Middle frontal gyrus (tissue), 1 donor: ENCODE measurements around the gene POLN.
A peak's percentile ranks its signal among the peaks of the same experiment; 100 is the strongest.

Experiments used
- DNase-seq: peaks from one replicate; pipeline ENCODE4 v3.0.0-alpha.2; 2015; ENCODE audit warnings: low spot score; ENCODE audit errors: extremely low spot score

Gene POLN

GRCh38 chr4:2241410-2242353 lies at the start of gene POLN, which contains the start of gene HAUS3:
TSS of gene POLN (minus strand) at chr4:2242121. CDS start at chr4:2229231, 12,890 bp downstream.
TSS of gene HAUS3 (minus strand) at chr4:2242121. CDS start at chr4:2240946, 1,175 bp downstream.
- DNase-seq: peak; percentile 91

DNA sequence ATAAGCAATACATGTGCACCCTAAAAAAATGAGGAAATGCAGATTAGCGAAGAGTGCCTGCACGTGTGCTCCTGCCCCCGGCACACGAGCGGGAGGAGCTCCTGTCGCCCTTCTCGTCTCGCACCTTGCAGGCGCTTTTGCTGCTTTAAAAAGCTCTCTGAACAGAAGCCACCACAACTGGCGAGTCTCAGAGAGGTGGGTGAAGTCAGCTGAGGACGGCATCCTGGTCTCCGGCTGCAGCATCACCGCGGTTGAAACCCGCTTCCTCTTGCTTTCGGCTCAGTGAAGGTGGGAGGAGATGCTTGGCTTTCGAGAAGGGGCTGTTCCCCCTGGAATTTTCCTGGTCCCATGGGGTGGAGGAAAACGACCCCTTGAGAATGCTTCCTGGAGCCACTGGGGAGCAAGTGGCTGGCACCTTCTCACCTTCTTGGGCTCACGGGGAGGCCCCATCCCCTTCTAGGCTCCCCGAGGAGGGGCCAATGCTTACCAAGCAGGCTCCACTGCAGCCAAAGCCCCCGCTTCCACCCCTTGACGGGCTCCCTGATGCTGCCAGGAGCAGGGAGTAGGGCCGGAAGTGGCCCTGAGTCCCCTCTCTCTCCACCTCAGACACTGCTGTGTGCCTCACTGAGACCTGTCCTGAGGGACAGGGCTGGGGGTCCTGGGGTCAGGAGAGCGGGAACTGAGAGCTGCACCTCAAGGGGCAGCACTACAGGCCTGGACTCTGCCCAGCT lies 49.2 kb upstream of the POLN start:
- DNase-seq: no peak

GRCh38 chr4:2290488-2290887 lies 48.6 kb upstream of the POLN start:
- DNase-seq: no peak

DNA sequence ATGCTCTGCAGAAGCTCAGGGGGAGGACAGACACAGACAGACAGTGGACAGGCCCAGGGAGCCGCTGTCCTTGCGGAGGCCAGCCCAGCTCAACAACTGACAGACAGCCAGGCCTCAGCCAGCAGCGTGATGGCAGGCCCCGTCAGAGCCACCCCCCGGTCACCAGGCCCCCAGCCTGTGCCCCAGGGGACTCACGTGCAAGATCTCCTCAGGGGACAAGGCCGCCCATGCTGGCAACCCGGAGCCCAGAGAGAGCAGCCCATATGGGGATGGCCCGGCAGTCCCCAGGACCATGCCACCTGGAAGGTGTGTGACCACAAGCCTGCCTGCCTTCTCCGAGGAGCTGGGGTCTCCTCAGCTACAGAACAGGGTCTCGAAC lies 48.0 kb upstream of the POLN start:
- no peak for DNase-seq

DNA sequence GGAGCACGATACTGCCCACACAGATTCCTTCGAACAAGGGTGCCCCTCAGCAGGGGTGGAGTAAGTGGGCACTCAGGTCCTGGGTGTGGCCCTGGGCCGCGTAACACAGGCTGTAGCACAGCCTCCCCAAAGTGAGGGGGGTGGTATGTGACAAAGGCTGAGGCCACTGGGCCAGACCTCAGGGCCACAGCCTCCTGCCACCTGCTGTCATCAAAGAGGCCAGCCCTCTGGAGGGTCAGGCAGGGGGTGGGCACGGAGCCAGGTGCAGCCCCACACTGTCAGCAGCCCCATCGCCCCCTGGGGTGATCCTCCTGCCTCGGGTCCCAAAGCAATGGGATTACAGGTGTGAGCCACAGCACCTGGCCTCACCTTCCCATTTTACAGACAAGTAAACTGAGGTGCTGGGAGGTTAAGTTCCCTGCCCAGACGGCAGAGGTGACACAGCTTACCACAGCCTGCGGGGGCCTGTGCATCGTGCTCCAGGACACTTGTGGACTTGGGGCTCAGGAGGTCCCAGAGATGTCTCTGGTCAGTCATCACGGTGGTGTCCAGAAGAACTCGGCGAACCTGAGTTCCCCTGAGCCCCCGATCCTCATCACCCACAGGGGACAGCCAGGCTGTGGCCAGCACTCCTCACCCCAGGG lies 47.5 kb upstream of the POLN start:
- DNase-seq: no peak

GRCh38 chr4:2288051-2288541 lies 46.2 kb upstream of the POLN start:
- DNase-seq: no peak

- DNase-seq: no peak
These were observed 45.6 kb upstream of the POLN start for GRCh38 chr4:2287594-2287915.

DNA sequence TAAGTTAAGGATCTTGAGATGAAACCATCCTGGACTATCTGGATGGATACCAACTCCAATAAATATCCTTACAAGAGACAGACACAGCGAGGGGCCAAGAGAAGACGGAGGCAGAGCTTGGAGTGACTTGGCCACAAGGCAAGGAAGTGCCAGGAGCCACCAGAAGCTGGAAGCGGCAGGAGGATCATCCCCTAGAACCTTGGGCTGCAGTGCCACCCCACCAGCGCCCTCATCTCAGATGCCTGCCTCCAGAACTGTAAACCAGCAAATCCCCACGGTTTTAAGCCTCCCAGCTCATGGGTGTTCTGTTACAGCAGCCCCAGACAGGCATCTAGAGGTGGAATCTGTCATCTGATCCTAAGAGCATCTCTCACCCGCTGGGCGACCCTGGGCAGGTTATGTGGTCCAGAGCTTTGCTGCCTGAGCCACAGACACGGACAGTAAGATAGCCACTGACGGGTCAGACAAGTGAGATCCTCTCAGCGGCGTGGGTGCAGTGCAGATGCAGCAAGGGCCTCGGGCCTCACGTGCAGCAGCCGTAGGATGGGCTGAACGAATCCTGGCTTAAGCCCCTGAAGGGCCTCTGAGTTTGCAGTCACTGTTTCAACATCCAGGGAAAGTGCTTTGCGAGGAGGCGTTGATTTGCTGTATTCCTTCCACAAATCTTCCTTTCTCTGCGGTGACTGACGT lies 45.1 kb upstream of the POLN start:
- DNase-seq: no peak

DNA sequence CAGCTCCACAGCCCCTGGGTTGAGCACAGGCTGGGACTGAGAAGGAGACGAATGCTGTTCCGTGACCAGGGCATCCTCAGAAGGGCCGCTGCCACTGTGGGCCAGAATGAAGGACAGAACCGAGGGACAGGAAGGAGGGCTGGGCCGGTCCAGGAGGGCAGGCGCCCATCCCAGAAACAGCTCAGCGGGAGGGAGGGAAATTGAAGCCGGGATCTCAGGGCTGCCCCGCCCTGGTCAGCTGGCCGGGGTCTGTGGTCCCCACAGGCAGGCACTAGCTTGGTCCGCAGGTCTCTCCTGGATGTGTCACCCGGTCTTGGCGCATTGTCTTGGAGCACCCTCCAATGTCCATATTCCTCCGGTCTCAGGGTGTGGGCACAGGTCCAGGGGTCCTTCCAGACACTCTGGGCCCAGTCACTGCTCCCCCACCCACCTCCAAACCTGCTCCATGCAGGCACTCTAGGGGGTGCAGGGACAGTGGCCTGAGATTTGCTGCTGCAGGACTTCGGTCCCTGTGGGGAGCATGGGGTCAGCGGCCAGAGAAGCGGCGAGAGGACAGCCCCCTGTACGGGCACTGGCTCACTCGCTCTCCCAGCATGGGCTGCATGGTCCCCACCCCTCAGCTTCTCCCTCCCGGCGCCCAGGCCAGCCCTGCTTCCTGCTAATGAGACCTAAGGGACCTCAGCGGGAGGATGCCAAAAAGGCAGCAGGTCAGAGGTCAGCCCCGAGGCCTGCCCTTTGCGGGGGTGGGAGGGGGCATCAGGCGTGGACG lies 43.9 kb upstream of the POLN start:
- no peak for DNase-seq

- DNase-seq: no peak
These were observed 43.2 kb upstream of the POLN start for GRCh38 chr4:2284934-2285612.

- no peak for DNase-seq
These were observed 42.4 kb upstream of the POLN start for GRCh38 chr4:2284161-2284933.

DNA sequence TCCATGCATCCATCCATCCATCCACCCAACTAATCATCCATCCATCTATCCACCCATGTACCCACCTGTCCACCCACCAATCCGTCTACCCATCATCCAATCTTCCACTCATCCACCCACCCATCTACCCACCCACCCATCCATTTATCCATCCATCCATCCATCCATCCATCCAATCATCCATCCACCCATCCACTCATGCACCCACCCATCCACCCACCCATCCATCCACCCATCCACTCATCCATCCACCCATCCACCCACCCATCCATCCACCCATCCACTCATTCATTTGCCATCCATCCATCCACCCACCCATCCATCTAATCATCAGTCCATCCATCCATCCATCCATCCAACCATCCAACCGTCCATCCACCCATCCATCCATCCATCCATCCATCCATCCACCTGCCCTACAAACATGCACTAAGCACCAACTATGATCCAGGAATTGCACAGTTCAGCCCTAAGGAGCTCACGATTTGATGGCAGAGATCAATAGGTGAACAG lies 41.3 kb upstream of the POLN start:
- no peak for DNase-seq

DNA sequence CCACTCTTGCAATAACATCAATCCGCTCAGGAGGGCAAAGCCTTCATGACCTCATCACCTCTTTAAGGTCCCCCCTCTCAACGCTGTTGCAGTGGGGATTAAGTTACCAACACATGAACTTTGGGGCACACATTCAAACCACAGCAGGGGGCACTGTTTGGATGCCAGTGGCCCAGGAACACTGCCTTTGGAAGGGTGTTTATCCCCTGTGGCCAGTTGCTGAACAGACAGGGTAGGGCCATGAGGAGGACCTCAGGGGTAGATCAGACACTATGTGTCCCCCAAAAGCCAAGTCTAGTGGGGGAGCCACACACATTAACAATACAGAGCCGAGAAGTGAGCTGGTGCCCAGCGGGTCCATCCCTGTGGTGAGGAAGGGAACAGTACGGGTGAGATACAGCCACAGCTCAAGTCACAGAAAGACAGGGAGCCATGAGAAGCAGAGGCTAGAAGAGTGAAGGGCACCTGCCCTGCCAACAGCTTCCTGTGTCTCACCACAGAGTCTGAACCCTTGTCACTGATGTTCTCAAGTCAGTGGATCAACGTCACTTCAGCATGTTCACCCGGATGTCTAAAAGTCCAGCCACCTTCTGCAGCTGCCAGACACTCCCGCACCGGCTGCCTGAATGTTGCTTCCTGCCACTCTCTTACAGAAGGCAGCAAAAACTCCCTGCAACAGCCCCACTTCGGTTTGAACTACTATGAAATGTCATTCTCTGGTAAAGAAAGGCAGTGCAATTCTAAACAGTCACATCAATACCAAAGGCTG lies 39.8 kb upstream of the POLN start:
- DNase-seq: no peak

DNA sequence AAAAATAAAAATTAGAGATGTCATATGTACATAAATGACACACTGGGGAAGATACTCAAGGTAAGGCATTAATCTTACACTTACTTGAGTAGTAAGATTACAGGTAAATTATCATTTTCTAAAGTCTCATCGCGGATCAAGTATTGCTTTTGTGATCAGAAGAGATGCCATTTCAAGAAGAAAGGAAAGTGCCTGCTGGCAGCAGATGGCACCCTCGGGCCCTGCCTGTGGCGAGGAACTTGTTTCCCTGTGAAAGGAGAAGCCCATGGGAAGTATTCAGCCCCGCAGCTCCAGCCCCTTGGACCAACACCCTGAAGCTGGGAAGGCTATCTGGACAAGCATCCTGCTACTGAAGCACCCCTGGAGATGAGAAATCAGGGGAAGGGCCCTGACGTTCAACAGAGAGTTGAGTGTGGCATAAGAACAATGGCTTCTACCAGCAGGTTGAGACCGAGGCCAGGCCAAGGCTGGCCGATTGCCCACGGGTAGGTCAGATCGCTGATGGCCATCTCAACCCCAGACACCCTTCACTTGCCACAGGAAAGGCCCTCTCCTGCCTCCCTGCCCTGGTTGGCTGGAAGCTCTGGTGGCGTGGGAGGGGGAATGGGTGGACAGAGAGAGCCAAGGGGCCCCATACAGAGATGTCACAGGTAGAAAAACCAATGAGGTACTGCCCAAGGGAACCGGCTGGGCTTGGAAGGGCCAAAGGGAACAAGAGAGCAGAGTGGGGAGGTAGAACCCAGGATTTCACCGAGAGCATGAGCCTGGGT lies 38.8 kb upstream of the POLN start:
- no peak for DNase-seq

DNA sequence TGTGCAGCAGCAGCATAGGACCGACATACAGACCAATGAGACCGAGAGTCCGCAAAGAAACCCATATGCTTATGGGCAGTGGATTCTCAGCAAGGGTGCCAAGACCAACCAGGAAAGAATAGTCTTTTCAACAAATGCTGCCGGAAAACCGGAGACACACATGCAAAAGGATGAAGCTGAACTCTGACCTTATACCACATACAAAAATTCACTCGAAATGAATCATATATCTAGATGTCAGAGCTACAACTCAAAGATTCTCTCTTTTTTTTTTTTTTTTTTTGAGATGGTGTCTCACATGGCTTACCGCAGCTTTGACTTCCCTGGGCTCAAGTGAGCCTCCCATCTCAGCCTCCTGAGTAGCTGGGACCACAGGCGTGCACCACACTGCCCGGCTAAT lies 36.0 kb upstream of the POLN start:
- DNase-seq: no peak

DNA sequence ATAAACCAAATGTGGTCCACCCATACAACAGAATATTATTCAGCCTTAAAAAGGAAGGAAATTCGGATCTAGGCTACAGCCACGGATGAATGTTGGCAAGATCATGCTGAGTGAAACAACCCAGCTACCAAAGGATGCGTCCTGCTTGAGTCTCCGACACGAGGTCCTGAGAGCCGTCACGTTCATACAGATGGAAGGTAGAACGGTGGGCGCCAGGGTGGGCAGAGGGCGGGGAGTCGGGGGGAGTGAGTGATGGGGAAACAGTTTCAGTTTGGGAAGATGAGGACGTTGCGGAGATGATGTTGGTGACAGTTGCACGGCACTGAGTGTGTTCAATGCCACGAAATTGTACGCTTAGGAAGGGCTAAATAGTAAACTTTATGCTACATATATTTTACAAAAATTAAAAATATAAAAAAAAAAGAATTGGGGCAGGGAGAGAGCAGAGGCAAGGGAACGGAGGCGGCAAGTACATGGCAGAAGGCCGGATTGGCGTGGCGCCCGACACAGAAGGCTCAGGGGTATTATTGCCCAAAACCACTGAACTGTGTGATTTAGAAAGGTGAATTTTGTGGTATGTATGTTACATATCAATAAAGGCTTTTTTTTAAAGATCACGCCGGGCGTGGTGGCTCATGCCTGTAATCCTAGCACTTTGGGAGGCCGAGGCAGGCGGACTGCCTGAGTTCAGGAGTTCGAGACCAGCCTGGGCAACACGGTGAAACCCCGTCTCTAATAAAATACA lies 34.8 kb upstream of the POLN start:
- no peak for DNase-seq
